AG08396 (cell line): ENCODE data around the gene PTPN6.

Source experiments
- DNase-seq: peaks from one replicate; pipeline ENCODE4 v3.0.0; 2012; ENCODE audit warnings: low spot score, mixed read lengths

Gene PTPN6

DNA sequence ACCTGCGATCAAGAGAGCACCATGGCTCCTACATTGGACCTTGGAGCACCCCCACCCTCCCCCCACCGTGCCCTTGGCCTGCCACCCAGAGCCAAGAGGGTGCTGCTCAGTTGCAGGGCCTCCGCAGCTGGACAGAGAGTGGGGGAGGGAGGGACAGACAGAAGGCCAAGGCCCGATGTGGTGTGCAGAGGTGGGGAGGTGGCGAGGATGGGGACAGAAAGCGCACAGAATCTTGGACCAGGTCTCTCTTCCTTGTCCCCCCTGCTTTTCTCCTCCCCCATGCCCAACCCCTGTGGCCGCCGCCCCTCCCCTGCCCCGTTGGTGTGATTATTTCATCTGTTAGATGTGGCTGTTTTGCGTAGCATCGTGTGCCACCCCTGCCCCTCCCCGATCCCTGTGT, 9.4 kb upstream of the PTPN6 start:
- no peak for DNase-seq

DNA sequence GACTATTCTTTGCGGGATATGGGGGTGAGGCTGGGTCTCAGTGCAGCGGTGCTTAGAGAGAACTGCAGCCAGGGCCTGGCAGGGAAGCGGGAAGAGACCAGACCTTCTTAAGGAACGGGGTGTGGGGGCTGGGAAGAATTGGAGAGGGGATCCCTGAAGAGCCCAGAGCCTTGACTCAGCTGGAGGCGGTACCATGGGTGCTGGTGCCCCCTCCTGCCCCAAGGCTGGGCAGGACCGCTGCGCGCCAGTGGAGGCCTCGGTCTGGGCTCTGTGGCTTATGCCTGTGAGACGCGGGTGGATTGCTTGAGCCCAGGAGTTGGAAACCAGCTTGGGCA, 8.9 kb upstream of the PTPN6 start:
- DNase-seq, result no peak

DNA sequence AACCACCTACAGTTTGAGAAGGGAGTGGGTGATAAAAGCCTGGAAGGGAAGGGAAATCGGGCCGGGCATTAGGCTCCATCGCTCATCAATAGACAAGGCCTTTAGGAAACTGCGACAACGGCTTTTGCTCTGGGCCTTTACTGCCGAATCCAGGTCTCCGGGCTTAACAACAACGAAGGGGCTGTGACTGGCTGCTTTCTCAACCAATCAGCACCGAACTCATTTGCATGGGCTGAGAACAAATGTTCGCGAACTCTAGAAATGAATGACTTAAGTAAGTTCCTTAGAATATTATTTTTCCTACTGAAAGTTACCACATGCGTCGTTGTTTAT, 7.8 kb upstream of the PTPN6 start:
- peak; percentile 93 for DNase-seq

DNA sequence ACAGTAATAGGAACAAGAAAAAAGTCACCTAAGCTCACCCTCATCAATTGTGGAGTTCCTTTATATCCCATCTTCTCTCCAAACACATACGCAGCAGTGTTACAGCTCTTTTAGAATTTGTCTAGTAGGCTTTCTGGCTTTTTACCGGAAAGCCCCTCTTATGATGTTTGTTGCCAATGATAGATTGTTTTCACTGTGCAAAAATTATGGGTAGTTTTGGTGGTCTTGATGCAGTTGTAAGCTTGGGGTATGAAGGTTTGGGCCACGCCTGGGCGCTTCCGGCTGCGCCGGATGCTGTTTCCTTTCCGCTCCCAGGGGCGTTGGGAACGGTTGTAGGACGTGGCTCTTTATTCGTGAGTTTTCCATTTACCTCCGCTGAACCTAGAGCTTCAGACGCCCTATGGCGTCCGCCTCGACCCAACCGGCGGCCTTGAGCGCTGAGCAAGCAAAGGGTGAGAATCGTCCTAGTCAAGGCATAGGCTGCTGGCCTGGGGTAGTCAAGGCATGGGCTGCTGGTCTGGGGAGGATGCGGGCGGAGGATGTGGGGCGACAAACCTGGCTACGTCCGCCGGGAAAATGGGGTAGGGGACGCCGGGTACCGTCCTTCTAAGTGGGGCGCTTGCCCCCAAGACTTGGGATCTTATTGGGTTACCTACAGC, 7.3 kb upstream of the PTPN6 start, which contains the start of the genes C12orf57 and RNU7-1:
Gene C12orf57 (plus strand): TSS at position 301 of the 659 bp plus-strand sequence. CDS start 100 bp downstream, at position 401.
Gene RNU7-1 (plus strand): TSS at position 95 of the 659 bp plus-strand sequence.
- DNase-seq, result peak; percentile 77

DNA sequence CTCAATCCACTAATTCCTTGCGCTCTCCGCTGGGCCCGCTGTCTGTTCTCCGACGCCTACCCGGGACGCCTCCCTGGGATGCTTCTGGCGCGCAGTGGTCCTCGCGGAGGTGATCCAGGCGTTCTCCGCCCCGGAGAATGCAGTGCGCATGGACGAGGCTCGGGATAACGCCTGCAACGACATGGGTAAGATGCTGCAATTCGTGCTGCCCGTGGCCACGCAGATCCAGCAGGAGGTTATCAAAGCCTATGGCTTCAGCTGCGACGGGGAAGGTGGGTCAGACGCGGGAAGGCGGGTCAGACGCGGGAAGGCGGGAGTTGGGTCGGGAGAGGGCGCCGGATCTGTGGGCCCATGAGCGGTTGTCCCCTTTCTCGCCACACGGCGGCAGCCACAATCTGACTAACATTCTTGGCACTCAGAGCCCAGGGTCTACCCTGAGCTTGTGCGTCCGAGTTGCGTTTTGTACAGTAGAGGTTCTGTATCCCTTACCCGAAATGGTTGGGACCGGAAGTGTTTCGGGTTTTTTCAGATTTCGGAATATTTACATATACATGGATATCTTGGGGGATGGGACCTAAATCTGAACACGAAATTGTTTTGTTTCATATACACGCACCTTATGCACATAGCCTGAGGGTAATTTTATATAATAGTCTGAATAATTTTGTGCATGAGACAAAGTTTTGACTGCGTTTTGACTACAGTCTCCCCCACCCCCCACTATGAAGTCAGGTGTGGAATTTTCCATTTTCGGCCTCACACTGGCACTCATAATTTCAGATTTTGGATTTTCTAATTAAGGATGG, 6.6 kb upstream of the PTPN6 start:
- peak; percentile 93 for DNase-seq

DNA sequence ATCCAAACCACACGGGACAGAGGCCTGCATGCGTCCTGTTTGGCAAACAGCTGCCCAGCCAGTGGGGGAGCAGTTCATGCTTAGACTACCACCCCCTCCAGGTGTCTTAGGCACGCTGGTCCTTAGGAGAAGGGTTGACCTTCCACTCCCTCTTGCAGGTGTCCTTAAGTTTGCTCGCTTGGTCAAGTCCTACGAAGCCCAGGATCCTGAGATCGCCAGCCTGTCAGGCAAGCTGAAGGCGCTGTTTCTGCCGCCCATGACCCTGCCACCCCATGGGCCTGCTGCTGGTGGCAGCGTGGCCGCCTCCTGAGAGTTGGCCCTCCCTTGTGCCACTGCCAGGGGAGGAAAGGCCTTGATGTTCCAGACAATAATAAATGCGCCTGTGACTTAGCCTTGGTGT, 5.5 kb upstream of the PTPN6 start:
- DNase-seq, result no peak

DNA sequence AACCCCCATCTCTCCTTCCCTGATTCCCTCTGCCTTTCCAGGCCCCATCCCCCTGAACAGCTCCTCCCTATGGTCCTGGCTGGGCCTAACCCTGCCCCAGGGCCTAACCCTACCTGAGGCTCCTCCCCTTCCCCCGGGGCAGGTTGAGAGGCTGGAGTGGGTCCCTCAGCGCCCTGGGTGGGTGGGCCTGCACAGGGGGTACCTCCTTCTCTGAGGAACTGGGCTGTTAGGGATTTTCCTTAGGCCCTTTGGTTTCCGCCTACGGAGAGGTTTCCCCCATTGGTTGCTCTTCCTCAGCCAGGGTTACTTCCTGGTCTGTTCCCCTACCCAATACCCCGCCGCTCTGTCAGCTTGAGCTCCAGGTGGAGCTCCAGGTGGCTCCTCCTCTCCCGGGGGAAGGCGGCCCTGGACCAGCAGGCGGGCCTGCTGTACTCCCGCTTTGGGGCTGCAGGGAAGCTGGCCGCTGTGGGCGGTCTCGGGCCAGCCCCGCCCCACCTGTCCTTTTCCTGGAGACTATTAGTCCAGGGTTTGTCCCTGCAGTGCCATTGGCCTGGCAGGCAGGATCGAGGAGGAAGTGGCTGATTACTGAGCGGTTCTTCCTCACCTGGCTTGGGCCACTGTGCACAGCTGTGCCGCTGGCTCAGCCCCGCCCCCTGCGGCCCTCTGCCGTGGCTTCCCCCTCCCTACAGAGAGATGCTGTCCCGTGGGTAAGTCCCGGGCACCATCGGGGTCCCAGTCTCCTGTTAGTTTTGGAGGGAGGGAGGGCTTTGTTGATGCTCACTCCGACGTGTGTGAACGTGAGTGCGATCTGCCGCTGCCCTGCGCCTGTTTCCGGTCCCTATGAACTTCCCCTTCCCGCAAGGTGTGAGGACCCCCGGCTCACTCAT, 4.9 kb upstream of the PTPN6 start:
- DNase-seq, result no peak

DNA sequence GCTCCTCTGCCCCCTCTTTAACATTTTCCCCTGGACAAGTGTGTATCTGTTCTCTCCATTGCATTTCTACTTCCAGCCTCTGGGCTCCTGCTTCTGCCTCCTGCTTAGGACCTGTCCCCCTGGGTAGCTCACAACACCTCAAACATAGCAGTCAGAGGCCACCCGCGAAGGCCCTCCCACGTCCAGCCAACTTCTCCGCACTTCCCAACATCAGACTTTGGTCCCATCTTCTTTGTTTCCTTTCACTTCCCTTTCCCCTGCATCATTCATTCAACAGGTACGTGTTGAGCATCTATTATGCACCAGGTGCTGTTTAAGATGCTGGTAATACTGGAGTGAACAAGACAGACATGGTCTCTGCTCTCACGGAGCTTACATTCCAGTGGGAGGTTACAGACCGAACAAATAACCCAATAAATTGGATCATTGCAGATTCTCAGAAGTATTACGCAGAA, 4.2 kb upstream of the PTPN6 start:
- no peak for DNase-seq

DNA sequence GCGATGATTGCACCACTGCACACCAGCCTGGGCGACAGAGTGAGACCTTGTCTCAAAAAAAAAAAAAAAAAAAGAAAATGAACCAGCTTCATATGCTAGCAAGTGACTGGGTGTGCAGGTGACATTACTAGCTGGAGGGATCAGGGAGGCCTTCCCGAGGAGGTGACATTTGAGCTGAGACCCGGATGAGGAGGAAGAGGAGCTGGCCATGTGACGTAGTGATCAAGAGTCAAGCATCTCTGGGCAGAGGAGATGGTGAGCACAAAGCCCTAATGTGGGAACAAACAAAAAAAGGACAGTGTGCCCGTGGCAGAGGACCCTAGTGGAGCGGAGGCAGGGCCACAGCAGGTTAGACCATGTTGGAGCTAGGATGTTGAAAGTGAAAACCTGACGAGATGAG, 3.5 kb upstream of the PTPN6 start:
- no peak for DNase-seq

DNA sequence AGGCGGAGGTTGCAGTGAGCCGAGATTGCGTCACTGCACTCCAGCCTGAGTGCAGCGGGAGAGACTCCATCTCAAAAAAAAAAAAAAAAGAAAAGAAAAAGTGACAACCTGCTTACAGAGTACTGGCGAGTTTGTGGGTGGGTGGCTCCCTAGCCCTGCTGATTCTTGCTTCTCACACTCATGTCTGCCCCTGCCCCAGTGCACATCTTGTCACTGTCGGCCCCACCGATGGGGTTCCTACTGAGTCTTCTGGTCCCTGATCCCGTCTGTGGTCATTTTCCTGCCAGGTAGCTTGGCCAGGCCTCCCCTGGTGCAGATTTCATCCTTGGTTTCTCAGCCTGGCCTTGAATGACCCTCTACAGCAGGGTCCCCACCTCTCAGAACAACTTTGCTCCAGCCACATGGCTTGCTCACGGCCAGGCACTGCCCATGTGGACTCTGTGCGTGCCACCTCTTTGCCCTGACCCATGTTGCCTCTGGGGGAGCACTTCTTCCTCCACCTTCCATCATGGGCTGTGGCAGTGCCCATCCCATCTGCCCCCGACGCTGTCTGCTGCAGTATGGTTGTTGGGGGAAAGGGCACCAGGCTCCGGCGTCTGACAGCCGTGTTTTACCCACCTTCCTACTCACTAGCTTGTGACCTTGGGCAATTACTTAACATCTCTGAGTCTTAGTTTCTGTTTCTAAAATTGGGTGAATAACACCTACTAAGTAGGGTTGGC, 2.1 kb upstream of the PTPN6 start:
- no peak for DNase-seq

DNA sequence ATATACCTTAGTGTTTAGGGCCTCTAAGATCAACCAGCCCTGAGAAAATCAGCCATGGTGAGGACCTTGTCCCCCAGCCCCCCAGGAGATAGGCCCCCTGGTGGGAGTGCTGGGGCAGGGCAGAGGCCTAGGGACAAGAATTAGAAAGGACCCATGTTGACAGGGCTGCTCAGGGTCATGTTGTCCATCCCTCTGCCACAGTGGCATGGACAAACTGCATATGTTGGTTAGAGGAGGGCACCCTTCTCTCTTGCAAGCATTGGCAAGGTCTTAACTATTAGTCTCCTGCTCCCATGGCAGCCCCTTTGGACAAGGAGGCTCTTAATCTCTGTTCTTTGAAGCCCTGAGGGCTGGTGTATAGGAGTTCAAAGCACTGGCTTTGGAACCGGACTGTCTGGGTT, 755 bp upstream of the PTPN6 start:
- no peak for DNase-seq

DNA sequence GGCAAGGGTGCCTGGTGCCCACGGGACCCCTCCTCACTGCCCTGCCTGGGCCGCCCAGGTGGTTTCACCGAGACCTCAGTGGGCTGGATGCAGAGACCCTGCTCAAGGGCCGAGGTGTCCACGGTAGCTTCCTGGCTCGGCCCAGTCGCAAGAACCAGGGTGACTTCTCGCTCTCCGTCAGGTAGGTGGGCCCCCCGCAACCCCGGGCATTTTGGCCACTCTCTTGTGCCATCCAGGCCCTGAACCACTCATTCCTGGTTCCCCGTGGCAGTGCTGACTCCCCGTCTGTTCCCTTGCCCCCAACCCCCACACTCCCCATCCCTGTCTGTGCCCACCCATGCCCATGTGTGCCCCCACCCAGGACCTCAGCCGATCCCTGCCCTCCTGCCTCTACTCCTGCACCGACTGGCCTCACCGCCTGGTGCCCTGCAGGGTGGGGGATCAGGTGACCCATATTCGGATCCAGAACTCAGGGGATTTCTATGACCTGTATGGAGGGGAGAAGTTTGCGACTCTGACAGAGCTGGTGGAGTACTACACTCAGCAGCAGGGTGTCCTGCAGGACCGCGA, 480 bp downstream of the PTPN6 start:
- DNase-seq, result no peak

DNA sequence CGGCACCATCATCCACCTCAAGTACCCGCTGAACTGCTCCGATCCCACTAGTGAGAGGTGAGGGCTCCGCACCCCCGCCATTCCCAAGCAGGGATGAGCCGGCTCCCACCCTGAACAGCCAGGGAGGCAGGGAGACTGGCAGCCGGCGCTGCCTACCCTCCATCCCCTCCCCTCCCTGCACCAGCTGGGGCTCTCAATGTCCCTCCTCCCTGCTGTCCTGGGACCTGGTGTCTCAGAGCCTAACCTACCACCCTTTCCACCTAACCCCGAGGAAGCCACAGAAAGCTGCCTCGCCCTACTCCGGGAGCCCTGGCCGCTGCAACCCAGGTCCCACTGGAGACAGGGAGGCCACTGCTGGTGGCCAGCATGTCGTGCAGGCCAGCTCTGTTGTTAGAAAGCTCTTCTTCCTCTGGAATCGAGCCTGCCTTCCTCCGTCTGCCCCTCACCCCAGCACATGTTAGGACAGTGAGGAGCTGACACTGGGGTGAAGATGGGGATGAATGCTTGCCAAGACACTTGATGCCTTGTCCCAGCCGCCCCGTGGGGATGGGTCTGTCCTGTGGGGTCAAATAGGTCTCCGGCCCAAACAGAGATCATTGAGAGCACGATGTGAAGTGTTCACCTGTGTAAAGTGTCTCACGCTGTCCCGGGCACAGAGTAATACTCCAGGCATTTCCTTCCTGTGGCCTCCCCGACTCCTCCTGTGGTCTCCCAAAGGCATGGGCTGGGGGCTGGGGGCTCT, 1.1 kb downstream of the PTPN6 start:
- no peak for DNase-seq

DNA sequence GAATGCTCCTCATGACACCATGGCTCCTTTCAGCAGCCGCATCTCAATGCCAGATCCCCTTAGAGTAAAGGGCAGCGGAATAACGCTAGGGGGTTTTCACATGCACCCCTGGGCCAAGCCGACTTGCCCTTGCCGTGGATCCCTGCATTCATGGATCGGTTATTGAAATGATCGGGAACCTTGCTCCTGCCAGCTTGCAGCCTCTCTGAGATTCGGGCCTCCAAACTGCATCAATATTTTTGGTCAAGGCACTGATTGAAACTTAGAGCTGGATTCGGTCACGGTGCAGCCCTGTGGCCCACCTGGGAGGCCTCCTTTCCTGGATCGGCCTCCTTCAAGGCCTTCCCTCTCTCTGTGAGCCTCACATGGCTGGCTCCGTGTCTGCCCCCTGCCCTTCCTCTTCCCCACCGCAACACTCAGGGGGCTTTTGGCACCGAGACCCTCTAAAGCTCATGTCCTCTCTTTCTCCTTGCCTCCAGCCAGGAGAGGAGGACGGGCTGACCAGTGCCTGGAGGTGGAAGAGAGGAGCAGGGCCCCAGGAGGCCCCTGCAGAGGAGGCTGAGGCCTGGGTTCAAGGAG, 1.8 kb downstream of the PTPN6 start:
- DNase-seq, result no peak

DNA sequence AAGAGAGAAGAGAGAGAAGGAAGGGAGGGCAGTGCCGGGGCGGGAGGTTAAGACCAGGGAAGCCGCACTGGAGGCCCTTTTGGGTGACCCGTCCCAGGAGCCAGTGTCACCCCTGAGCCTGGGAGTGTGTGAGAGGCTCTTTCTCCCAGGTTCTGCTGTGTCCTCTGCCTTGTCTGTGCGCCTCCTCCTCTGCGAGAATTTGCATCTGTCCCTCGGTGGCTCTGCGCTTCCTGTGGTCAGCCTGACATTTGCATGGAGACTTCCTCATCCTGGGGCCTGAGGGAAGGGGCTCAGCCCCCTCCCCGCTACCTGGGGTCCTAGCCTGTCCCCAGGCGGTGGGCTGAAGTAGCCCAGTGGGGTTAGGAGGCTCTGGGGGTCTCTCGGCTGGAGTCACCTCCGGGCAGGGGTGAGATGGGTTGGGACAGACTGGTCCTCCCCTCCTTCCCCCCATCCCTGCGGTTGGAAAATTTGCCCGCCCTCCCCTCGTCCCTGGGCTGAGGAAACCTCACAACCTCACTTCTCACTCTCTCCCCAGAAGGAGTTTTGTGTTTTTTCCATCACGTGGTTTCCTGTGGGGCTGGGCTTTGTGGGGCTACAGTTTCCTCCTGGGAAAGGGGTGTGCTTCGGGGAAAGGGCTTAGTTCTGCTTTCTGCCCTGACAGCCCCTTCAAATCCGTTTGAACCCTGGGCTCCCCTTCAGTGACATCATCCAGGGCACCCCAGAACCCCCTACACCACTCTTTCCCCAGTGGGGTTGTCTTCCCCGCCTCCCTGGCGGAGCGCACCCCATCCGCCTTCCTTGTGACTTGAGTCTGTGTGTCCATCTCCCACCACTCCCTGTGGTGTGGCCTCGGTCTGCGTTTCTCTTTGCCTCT, 2.5 kb downstream of the PTPN6 start:
- DNase-seq, result no peak

DNA sequence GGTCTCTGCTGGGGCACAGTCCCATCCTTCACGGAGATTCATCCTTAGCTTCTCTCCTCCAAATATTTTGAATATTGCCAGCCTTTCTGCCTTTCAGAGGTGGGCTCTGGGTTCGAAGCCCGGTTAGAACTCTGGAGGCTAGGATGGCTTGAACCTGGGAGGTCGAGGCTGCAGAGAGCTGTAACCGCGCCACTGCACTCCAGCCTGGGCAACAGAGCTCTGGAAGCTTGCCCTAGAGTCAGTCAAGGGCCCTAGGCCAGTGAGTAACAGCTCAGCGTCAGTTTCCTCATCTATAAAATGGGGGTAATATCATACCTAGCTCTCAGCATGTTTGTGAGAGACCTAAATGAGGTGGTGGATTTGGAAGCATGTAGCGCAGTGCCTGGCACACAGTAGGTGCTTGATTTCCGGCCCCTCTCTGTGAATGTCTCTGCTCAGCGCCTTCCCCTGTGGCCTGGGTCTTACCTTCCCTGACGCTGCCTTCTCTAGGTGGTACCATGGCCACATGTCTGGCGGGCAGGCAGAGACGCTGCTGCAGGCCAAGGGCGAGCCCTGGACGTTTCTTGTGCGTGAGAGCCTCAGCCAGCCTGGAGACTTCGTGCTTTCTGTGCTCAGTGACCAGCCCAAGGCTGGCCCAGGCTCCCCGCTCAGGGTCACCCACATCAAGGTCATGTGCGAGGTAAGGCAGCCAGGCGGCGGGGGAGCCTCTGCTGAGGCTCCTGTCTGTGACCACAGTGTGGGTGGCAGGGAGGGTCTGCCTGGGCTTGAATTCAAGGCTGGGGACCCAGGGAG, 3.4 kb downstream of the PTPN6 start:
- no peak for DNase-seq

DNA sequence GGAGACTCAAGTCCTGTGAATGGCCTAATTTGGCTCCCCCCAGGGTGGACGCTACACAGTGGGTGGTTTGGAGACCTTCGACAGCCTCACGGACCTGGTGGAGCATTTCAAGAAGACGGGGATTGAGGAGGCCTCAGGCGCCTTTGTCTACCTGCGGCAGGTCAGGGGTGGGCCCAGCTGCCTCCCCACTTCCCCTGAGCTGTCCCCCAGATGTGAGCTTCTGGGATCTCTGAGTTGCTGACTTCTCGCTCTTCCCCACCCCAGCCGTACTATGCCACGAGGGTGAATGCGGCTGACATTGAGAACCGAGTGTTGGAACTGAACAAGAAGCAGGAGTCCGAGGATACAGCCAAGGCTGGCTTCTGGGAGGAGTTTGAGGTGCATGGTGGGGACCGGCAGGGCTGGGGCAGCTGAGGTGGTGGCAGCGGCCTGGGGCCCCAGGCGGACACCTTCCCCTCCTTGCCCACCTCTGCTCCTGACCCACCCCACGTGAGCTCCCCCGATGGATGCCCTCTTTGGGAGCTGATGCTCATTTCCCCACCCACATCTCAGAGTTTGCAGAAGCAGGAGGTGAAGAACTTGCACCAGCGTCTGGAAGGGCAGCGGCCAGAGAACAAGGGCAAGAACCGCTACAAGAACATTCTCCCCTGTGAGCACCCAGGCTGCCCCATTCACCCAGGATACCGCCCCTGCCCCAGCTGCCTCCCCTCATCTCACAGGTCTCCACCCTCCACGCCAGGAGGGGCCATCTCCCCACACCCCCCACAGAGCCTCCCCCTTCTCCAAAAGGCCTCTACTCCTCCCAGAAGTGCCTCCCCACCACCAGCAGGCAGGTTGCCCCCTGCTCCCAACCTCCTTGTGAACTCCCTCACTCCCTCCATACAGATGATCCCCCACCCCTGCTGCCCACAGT, 4.2 kb downstream of the PTPN6 start:
- no peak for DNase-seq
